Measurements from ENCODE around the gene FAM171A1. TPM values are rescaled to one million over a fixed set of nuclear protein-coding genes. Genes with fewer than 3 reads are reported as not detected.

The FAM171A1 gene
- total RNA-seq, 2 donors from 2014 or later, result 16.3 to 24.2 TPM

DNA sequence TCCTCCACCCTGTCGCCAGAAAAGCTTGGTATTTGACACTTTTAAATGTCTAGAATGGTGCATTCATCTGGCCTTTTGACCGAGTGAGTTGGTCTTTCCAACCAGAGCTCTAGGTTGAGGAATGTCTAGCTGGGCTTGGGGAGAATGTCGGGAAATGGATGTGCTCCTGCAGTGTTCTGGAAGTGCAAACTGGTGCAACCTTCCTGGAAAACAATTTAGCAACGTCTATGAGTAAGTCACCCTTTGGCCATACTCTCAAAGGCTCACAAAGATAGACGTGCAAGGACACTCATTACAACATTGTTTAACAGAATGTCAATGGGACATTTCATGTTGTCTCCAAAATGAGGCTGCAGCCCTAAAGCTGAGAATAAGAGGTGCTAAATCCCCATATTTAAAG, 190.4 kb downstream of the FAM171A1 start:
- DNase-seq (ENCODE audit: low spot score), result no peak
- Histone ChIP-seq H3K4me1 (replicated peaks) (no peaks in the 10 kb centered on the region), H3K4me3 (no peak overlapping the region), H3K27me3 (replicated peaks; ENCODE audit: insufficient read depth) (no peaks in the 10 kb centered on the region), H3K36me3 (no peaks in the 10 kb centered on the region), H3K9me3 (no peaks in the 10 kb centered on the region), H3K27ac (no peak overlapping the region)
- intact Hi-C loops (cut with DNase I), result no loop called here
- 83% methylated on average over 5 of the region's 5 CpGs for WGBS
- no peak for TF ChIP-seq POLR2A (IDR thresholded peaks at IDR 0.05)
- TF ChIP-seq, protein P1, sequence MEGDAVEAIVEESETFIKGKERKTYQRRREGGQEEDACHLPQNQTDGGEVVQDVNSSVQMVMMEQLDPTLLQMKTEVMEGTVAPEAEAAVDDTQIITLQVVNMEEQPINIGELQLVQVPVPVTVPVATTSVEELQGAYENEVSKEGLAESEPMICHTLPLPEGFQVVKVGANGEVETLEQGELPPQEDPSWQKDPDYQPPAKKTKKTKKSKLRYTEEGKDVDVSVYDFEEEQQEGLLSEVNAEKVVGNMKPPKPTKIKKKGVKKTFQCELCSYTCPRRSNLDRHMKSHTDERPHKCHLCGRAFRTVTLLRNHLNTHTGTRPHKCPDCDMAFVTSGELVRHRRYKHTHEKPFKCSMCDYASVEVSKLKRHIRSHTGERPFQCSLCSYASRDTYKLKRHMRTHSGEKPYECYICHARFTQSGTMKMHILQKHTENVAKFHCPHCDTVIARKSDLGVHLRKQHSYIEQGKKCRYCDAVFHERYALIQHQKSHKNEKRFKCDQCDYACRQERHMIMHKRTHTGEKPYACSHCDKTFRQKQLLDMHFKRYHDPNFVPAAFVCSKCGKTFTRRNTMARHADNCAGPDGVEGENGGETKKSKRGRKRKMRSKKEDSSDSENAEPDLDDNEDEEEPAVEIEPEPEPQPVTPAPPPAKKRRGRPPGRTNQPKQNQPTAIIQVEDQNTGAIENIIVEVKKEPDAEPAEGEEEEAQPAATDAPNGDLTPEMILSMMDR (IDR thresholded peaks at IDR 0.05), result no peak
- no peak for TF ChIP-seq POLR2AphosphoS5 (IDR thresholded peaks at IDR 0.05)

- Histone ChIP-seq H3K4me3 (no peak overlapping the region), H3K4me1 (replicated peaks) (no peaks in the 10 kb centered on the region), H3K9me3 (no peaks in the 10 kb centered on the region), H3K36me3 (no peaks in the 10 kb centered on the region), H3K27me3 (replicated peaks; ENCODE audit: insufficient read depth) (no peaks in the 10 kb centered on the region), H3K27ac (no peak overlapping the region)
- DNase-seq (ENCODE audit: low spot score), result no peak
- TF ChIP-seq POLR2A (IDR thresholded peaks at IDR 0.05) (no peak), POLR2AphosphoS5 (IDR thresholded peaks at IDR 0.05) (no peak)
- TF ChIP-seq, protein P1 (IDR thresholded peaks at IDR 0.05), result no peak
- 82% methylated on average over 3 of the region's 3 CpGs for WGBS
- intact Hi-C loops (cut with DNase I), result no loop called here
Measured at GRCh38 chr10:15176269-15176668, 194.8 kb downstream of the FAM171A1 start.

GRCh38 chr10:15175587-15175986, 195.5 kb downstream of the FAM171A1 start:
- Histone ChIP-seq H3K4me3 (no peak overlapping the region), H3K27ac (no peak overlapping the region), H3K9me3 (no peaks in the 10 kb centered on the region), H3K36me3 (no peaks in the 10 kb centered on the region), H3K27me3 (replicated peaks; ENCODE audit: insufficient read depth) (no peaks in the 10 kb centered on the region), H3K4me1 (replicated peaks) (no peaks in the 10 kb centered on the region)
- 89% methylated on average over 6 of the region's 6 CpGs for WGBS
- no peak for DNase-seq (ENCODE audit: low spot score)
- TF ChIP-seq, protein P1 (IDR thresholded peaks at IDR 0.05), result no peak
- TF ChIP-seq POLR2AphosphoS5 (IDR thresholded peaks at IDR 0.05) (no peak), POLR2A (IDR thresholded peaks at IDR 0.05) (no peak)
- intact Hi-C loops (cut with DNase I), result no loop called here

DNA sequence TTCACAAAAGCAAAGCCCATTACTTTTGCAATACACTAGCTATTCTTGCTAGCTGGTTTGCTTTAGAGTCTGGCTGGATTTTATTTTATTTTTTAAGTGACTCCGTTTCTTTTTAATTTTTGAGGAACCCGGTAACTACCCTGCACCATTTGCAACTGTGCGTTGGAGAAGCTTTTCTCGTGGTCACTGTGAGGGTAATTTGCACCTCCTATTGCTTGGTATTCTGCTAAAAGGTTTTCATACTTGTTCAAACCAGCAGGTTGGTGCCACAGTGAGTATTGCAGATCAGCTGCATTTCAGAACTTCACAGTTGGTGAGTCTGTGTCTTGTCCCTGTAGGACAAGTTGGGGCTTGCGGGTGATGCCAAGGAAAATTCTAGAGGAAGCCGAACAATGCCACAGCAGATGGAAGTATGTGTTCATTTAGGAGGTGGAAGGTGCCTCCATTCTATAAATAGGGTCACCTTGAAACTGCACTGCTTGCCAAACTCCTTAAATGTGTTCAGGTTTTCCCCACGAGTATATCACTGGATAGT, 198.7 kb downstream of the FAM171A1 start:
- H3K27ac ChIP-seq, result no peak overlapping the region
- no peaks in the 10 kb centered on the region for H3K4me1 ChIP-seq (replicated peaks)
- no peak for DNase-seq (ENCODE audit: low spot score)
- no peak overlapping the region for H3K4me3 ChIP-seq
- H3K9me3 ChIP-seq, result no peaks in the 10 kb centered on the region
- no peaks in the 10 kb centered on the region for H3K27me3 ChIP-seq (replicated peaks; ENCODE audit: insufficient read depth)
- 70% methylated on average over 7 of the region's 7 CpGs for WGBS
- TF ChIP-seq POLR2AphosphoS5 (IDR thresholded peaks at IDR 0.05), result no peak
- no peak for TF ChIP-seq POLR2A (IDR thresholded peaks at IDR 0.05)
- TF ChIP-seq, protein P1 (IDR thresholded peaks at IDR 0.05), result no peak
- intact Hi-C loops (cut with DNase I), result no loop called here
- H3K36me3 ChIP-seq, result no peaks in the 10 kb centered on the region

Measured in prostate gland (tissue), 2 donors.